Ishikawa (cell line): ENCODE results near the gene SP1.

ENCODE experiments used
- CEBPB ChIP-seq: IDR thresholded peaks from 2 replicates; pipeline ENCODE4 v1.6.1; 2012
- CREB1 ChIP-seq: IDR thresholded peaks from 2 replicates; pipeline ENCODE4 v1.6.1; 2012; ENCODE audit warnings: low read depth
- EGR1 ChIP-seq: IDR thresholded peaks from 2 replicates; pipeline ENCODE4 v1.6.1; 2012
- EP300 ChIP-seq: IDR thresholded peaks from 2 replicates; pipeline ENCODE4 v1.6.1; 2012; ENCODE audit warnings: borderline replicate concordance
- FOXM1 ChIP-seq: IDR thresholded peaks from 2 replicates; pipeline ENCODE4 v1.6.1; 2012; ENCODE audit warnings: low read depth, borderline replicate concordance
- MAX ChIP-seq: IDR thresholded peaks from 2 replicates; pipeline ENCODE4 v1.6.1; 2012
- NFIC ChIP-seq: IDR thresholded peaks from 2 replicates; pipeline ENCODE4 v1.6.1; 2012
- RAD21 ChIP-seq: IDR thresholded peaks from 2 replicates; pipeline ENCODE4 v1.6.1; 2012; ENCODE audit warnings: low read depth
- REST ChIP-seq: IDR thresholded peaks from 2 replicates; pipeline ENCODE4 v1.6.1; 2012; ENCODE audit warnings: low read depth, mild to moderate bottlenecking
- TAF1 ChIP-seq: IDR thresholded peaks from 2 replicates; pipeline ENCODE4 v1.6.1; 2012; ENCODE audit warnings: low read depth, mild to moderate bottlenecking
- TCF12 ChIP-seq: IDR thresholded peaks from 2 replicates; pipeline ENCODE4 v1.6.1; 2012; ENCODE audit warnings: low read depth
- TEAD4 ChIP-seq: IDR thresholded peaks from 2 replicates; pipeline ENCODE4 v1.6.1; 2012
- USF1 ChIP-seq: IDR thresholded peaks from 2 replicates; pipeline ENCODE4 v1.6.1; 2012
- YY1 ChIP-seq: IDR thresholded peaks from 2 replicates; pipeline ENCODE4 v1.6.1; 2012; ENCODE audit warnings: low read depth
- ZBTB7A ChIP-seq: IDR thresholded peaks from 2 replicates; pipeline ENCODE4 v1.6.1; 2012; ENCODE audit warnings: low read depth

SP1 gene

GRCh38 chr12:53347905-53348304 lies 32.1 kb upstream of the SP1 start:
- TF ChIP-seq RAD21 (no peak), TCF12 (no peak), NFIC (no peak), CREB1 (no peak), MAX (no peak), TAF1 (no peak)

- peak; percentile 100 for TF ChIP-seq RAD21
- no peak for TF ChIP-seq TEAD4
Observed at GRCh38 chr12:53352331-53353256, 27.4 kb upstream of the SP1 start.

- TF ChIP-seq RAD21 (no peak), NFIC (no peak), TEAD4 (no peak), EP300 (no peak), REST (no peak), CEBPB (no peak), MAX (no peak), TAF1 (no peak), EGR1 (no peak), USF1 (no peak), YY1 (no peak), FOXM1 (no peak), TCF12 (no peak), ZBTB7A (no peak), CREB1 (no peak)
Observed at GRCh38 chr12:53353257-53353655, 26.7 kb upstream of the SP1 start.

GRCh38 chr12:53355121-53355520 lies 24.9 kb upstream of the SP1 start:
- TF ChIP-seq NFIC: no peak
- TF ChIP-seq CREB1: no peak
- TF ChIP-seq MAX: no peak
- TF ChIP-seq ZBTB7A: no peak
- TF ChIP-seq REST: no peak
- TF ChIP-seq USF1: no peak
- TF ChIP-seq EP300: no peak
- no peak for TF ChIP-seq EGR1
- TF ChIP-seq RAD21: no peak
- no peak for TF ChIP-seq FOXM1
- no peak for TF ChIP-seq YY1
- TF ChIP-seq TEAD4: no peak
- no peak for TF ChIP-seq TCF12
- no peak for TF ChIP-seq CEBPB
- no peak for TF ChIP-seq TAF1

- TF ChIP-seq CREB1: no peak
- TF ChIP-seq TEAD4: no peak
- TF ChIP-seq RAD21: no peak
- no peak for TF ChIP-seq EGR1
- TF ChIP-seq YY1: no peak
- no peak for TF ChIP-seq CEBPB
- no peak for TF ChIP-seq REST
Observed at GRCh38 chr12:53358836-53359419, 21.0 kb upstream of the SP1 start.
